Activated CD4-positive, alpha-beta T cell treated with anti-CD3 and anti-CD28 coated beads, Interleukin-2, amount 10 ng/mL, durations not matched to agents 24 days and 14 days (primary cell): ENCODE results near the gene FCSK. TPM values are rescaled to one million over a fixed set of nuclear protein-coding genes. Genes with fewer than 3 reads are reported as not detected.
"Not testable (repeated sequence)": the region's sequence is repeated elsewhere in the genome, so short reads cannot be mapped to it uniquely, and the experiment has no call there.

Experiments used
- DNase-seq: peaks from one replicate; pipeline ENCODE4 v3.0.0; 2022
- H3K27ac Mint-ChIP-seq: one replicate; pipeline ENCODE4 v1.8.0; 2022; ENCODE audit warnings: mild to moderate bottlenecking, mixed read lengths
- H3K27me3 Mint-ChIP-seq: one replicate; pipeline ENCODE4 v1.8.0; 2022; ENCODE audit warnings: mixed read lengths
- H3K36me3 Mint-ChIP-seq: one replicate; pipeline ENCODE4 v1.8.0; 2022; ENCODE audit warnings: low read depth, mild to moderate bottlenecking, mixed read lengths
- H3K4me1 Mint-ChIP-seq: one replicate; pipeline ENCODE4 v1.8.0; 2021; ENCODE audit warnings: mixed read lengths
- H3K4me3 Mint-ChIP-seq: one replicate; pipeline ENCODE4 v1.8.0; 2022; ENCODE audit warnings: mild to moderate bottlenecking, moderate library complexity, mixed read lengths
- H3K9me3 Mint-ChIP-seq: one replicate; pipeline ENCODE4 v1.8.0; 2021; ENCODE audit warnings: mixed read lengths
- intact Hi-C: fragments of 100-400 bp; cut with micrococcal nuclease; formaldehyde crosslinking; loops from one replicate; pipeline ENCODE4 v1.15.1; 2023
- total RNA-seq: library from RNA; stranded (reverse); gene quantifications from 2 replicates; pipeline ENCODE4 v1.2.3, GENCODE V29; 2022

The FCSK gene
- total RNA-seq: 19.6 and 24.4 TPM in 2 replicates

- H3K27ac Mint-ChIP-seq: peak within 1 kb of the TSS; percentile 88
- peaks cover 14% of the 10 kb centered on the region for H3K4me1 Mint-ChIP-seq
- DNase-seq: peak; percentile 90
- H3K4me3 Mint-ChIP-seq: peak within 1 kb of the TSS; percentile 85
- H3K27me3 Mint-ChIP-seq: peaks cover 1% of the 10 kb centered on the region
- H3K36me3 Mint-ChIP-seq: no peaks in the 10 kb centered on the region
- intact Hi-C loops: loop anchor here (1.0 kb wide), 3 partner anchors 15 to 74 kb away; partner anchors contain the start of gene ST3GAL2
- H3K9me3 Mint-ChIP-seq: no peaks in the 10 kb centered on the region
Measured at GRCh38 chr16:70454222-70455034, at the start of gene FCSK. Gene FCSK (plus strand): TSS chr16:70454595. CDS start chr16:70463191, 8,596 bp downstream.

- H3K9me3 Mint-ChIP-seq, H3K4me3 Mint-ChIP-seq, H3K27ac Mint-ChIP-seq, intact Hi-C loops, DNase-seq, H3K27me3 Mint-ChIP-seq: not testable (repeated sequence)
- H3K36me3 Mint-ChIP-seq: peaks cover 17% of the 10 kb centered on the region
- H3K4me1 Mint-ChIP-seq: peaks cover 46% of the 10 kb centered on the region
Measured at GRCh38 chr16:70406104-70406503, 48.3 kb upstream of the FCSK start.

GRCh38 chr16:70407811-70408274, 46.6 kb upstream of the FCSK start:
- no peak for DNase-seq
- no peak overlapping the region for H3K27ac Mint-ChIP-seq
- H3K36me3 Mint-ChIP-seq: peaks cover 26% of the 10 kb centered on the region
- H3K9me3 Mint-ChIP-seq: no peaks in the 10 kb centered on the region
- intact Hi-C loops: no loop called here
- H3K27me3 Mint-ChIP-seq: no peaks in the 10 kb centered on the region
- H3K4me1 Mint-ChIP-seq: peaks cover 41% of the 10 kb centered on the region
- no peak overlapping the region for H3K4me3 Mint-ChIP-seq

GRCh38 chr16:70410734-70411133, 43.7 kb upstream of the FCSK start:
- no peak for DNase-seq
- Mint-ChIP-seq H3K9me3 (no peaks in the 10 kb centered on the region), H3K4me3 (no peak overlapping the region), H3K4me1 (peaks cover 20% of the 10 kb centered on the region), H3K36me3 (peaks cover 17% of the 10 kb centered on the region), H3K27me3 (no peaks in the 10 kb centered on the region), H3K27ac (no peak overlapping the region)
- intact Hi-C loops: no loop called here

GRCh38 chr16:70412385-70412784, 42.0 kb upstream of the FCSK start:
- peaks cover 16% of the 10 kb centered on the region for H3K4me1 Mint-ChIP-seq
- peaks cover 11% of the 10 kb centered on the region for H3K36me3 Mint-ChIP-seq
- H3K27ac Mint-ChIP-seq: no peak overlapping the region
- H3K4me3 Mint-ChIP-seq: no peak overlapping the region
- no peaks in the 10 kb centered on the region for H3K9me3 Mint-ChIP-seq
- DNase-seq: no peak
- intact Hi-C loops: no loop called here
- no peaks in the 10 kb centered on the region for H3K27me3 Mint-ChIP-seq

GRCh38 chr16:70413572-70413971, 40.8 kb upstream of the FCSK start:
- peaks cover 20% of the 10 kb centered on the region for H3K4me1 Mint-ChIP-seq
- H3K27me3 Mint-ChIP-seq, intact Hi-C loops, H3K9me3 Mint-ChIP-seq, H3K4me3 Mint-ChIP-seq, H3K27ac Mint-ChIP-seq, DNase-seq: not testable (repeated sequence)
- peaks cover 13% of the 10 kb centered on the region for H3K36me3 Mint-ChIP-seq

GRCh38 chr16:70416748-70417616, 37.4 kb upstream of the FCSK start:
- intact Hi-C loops: no loop called here
- H3K36me3 Mint-ChIP-seq: peaks cover 9% of the 10 kb centered on the region
- DNase-seq: no peak
- H3K9me3 Mint-ChIP-seq: no peaks in the 10 kb centered on the region
- H3K27me3 Mint-ChIP-seq: no peaks in the 10 kb centered on the region
- H3K27ac Mint-ChIP-seq: peak overlapping the region; percentile 36
- peaks cover 38% of the 10 kb centered on the region for H3K4me1 Mint-ChIP-seq
- no peak overlapping the region for H3K4me3 Mint-ChIP-seq

GRCh38 chr16:70417661-70418060, 36.7 kb upstream of the FCSK start:
- peaks cover 39% of the 10 kb centered on the region for H3K4me1 Mint-ChIP-seq
- H3K36me3 Mint-ChIP-seq: peaks cover 7% of the 10 kb centered on the region
- no peaks in the 10 kb centered on the region for H3K27me3 Mint-ChIP-seq
- peak overlapping the region; percentile 36 for H3K27ac Mint-ChIP-seq
- DNase-seq: no peak
- H3K4me3 Mint-ChIP-seq: no peak overlapping the region
- no peaks in the 10 kb centered on the region for H3K9me3 Mint-ChIP-seq
- intact Hi-C loops: loop anchor here (2.0 kb wide), 1 partner anchor 19 kb away; no protein-coding TSS in a partner anchor

GRCh38 chr16:70418274-70418992, 36.0 kb upstream of the FCSK start:
- H3K9me3 Mint-ChIP-seq: no peaks in the 10 kb centered on the region
- H3K4me1 Mint-ChIP-seq: peaks cover 39% of the 10 kb centered on the region
- peak overlapping the region; percentile 68 for H3K27ac Mint-ChIP-seq
- peak overlapping the region; percentile 61 for H3K4me3 Mint-ChIP-seq
- DNase-seq: no peak
- no peaks in the 10 kb centered on the region for H3K27me3 Mint-ChIP-seq
- intact Hi-C loops: loop anchor here (2.0 kb wide), 1 partner anchor 18 kb away; no protein-coding TSS in a partner anchor
- peaks cover 10% of the 10 kb centered on the region for H3K36me3 Mint-ChIP-seq

GRCh38 chr16:70418993-70419318, 35.4 kb upstream of the FCSK start:
- no peak for DNase-seq
- intact Hi-C loops: loop anchor here (2.0 kb wide), 1 partner anchor 18 kb away; no protein-coding TSS in a partner anchor
- peaks cover 10% of the 10 kb centered on the region for H3K36me3 Mint-ChIP-seq
- H3K4me1 Mint-ChIP-seq: peaks cover 41% of the 10 kb centered on the region
- no peaks in the 10 kb centered on the region for H3K9me3 Mint-ChIP-seq
- peak overlapping the region; percentile 61 for H3K4me3 Mint-ChIP-seq
- no peaks in the 10 kb centered on the region for H3K27me3 Mint-ChIP-seq
- peak overlapping the region; percentile 68 for H3K27ac Mint-ChIP-seq

- H3K27me3 Mint-ChIP-seq: no peaks in the 10 kb centered on the region
- intact Hi-C loops: loop anchor here (2.0 kb wide), 1 partner anchor 17 kb away; no protein-coding TSS in a partner anchor
- peaks cover 10% of the 10 kb centered on the region for H3K36me3 Mint-ChIP-seq
- no peaks in the 10 kb centered on the region for H3K9me3 Mint-ChIP-seq
- no peak for DNase-seq
- no peak overlapping the region for H3K27ac Mint-ChIP-seq
- peak overlapping the region; percentile 61 for H3K4me3 Mint-ChIP-seq
- H3K4me1 Mint-ChIP-seq: peaks cover 40% of the 10 kb centered on the region
Measured at GRCh38 chr16:70419384-70420327, 34.7 kb upstream of the FCSK start.

- H3K4me3 Mint-ChIP-seq: no peak overlapping the region
- H3K27ac Mint-ChIP-seq: no peak overlapping the region
Measured at GRCh38 chr16:70421014-70421413, 33.4 kb upstream of the FCSK start.

More at GRCh38 chr16:70421014-70421413, 33.4 kb upstream of the FCSK start:
- H3K36me3 Mint-ChIP-seq: peaks cover 13% of the 10 kb centered on the region
- H3K9me3 Mint-ChIP-seq: no peaks in the 10 kb centered on the region
- H3K4me1 Mint-ChIP-seq: peaks cover 41% of the 10 kb centered on the region
- intact Hi-C loops: no loop called here
- H3K27me3 Mint-ChIP-seq: no peaks in the 10 kb centered on the region
- no peak for DNase-seq
